Liver (tissue), 9 donors: ENCODE results near the gene OMA1. TPM values are rescaled to one million over a fixed set of nuclear protein-coding genes. Genes with fewer than 3 reads are reported as not detected.

Experiments
- DNase-seq: peaks from one replicate; pipeline ENCODE4 v3.0.0-alpha.2; 2017; ENCODE audit warnings: low spot score
- H3K27ac ChIP-seq, 2 donors: one replicate each; pipeline ENCODE4 v1.7.0; 2013; ENCODE audit warnings: inconsistent platforms in 2 of 2, low read length in 2 of 2, control low read depth in 1 of 2, low read depth in 1 of 2, mild to moderate bottlenecking in 1 of 2
- H3K27me3 ChIP-seq, 4 donors: one replicate each; pipeline versions ENCODE4 v1.6.1 to v1.7.0; 2013; ENCODE audit warnings: low read length in 3 of 4, inconsistent platforms in 1 of 4, mild to moderate bottlenecking in 1 of 4, moderate library complexity in 1 of 4; ENCODE audit not compliant: control insufficient read depth in 4 of 4, insufficient read depth in 4 of 4
- H3K36me3 ChIP-seq, 4 donors: one replicate each; pipeline versions ENCODE4 v1.6.1 to v1.7.0; 2013; ENCODE audit warnings: low read length in 3 of 4, mild to moderate bottlenecking in 3 of 4, low read depth in 1 of 4, moderate library complexity in 1 of 4; ENCODE audit not compliant: control insufficient read depth in 4 of 4, insufficient read depth in 3 of 4
- H3K4me1 ChIP-seq, 4 donors: one replicate each; pipeline versions ENCODE4 v1.6.1 to v1.7.0; 2013; ENCODE audit warnings: low read length in 3 of 4, mild to moderate bottlenecking in 3 of 4, moderate library complexity in 1 of 4; ENCODE audit not compliant: control insufficient read depth in 4 of 4, insufficient read depth in 4 of 4
- H3K4me3 ChIP-seq, 3 donors: one replicate each; pipeline versions ENCODE4 v1.6.1 to v1.7.0; 2013; ENCODE audit warnings: low read length in 3 of 3, control low read depth in 1 of 3, low read depth in 1 of 3, mild to moderate bottlenecking in 1 of 3
- H3K9ac ChIP-seq, 2 donors: one replicate each; pipeline ENCODE4 v1.7.0; 2013; ENCODE audit warnings: low read length in 2 of 2, mild to moderate bottlenecking in 2 of 2, moderate library complexity in 2 of 2, control low read depth in 1 of 2, low read depth in 1 of 2
- H3K9me3 ChIP-seq, 4 donors: one replicate each; pipeline versions ENCODE4 v1.6.1 to v1.7.0; 2013; ENCODE audit warnings: low read length in 3 of 4; ENCODE audit not compliant: control insufficient read depth in 4 of 4
- EGR1 ChIP-seq, 2 donors: IDR thresholded peaks; 2 replicates each; pipeline ENCODE4 v1.6.1; 2016 to 2018; ENCODE audit warnings: antibody characterized with exemption in 2 of 2, low read depth in 2 of 2
- FOXA1 ChIP-seq: IDR thresholded peaks from 2 replicates; pipeline ENCODE4 v1.6.1; 2016; ENCODE audit warnings: antibody characterized with exemption
- HNF4A ChIP-seq, 2 donors: conservative IDR thresholded peaks; 2 replicates each; pipeline ENCODE4 v1.6.1; 2016; ENCODE audit warnings: antibody characterized with exemption in 2 of 2, mild to moderate bottlenecking in 2 of 2
- HNF4G ChIP-seq: IDR thresholded peaks from 2 replicates; pipeline ENCODE4 v1.6.1; 2016; ENCODE audit warnings: antibody characterized with exemption
- JUND ChIP-seq, 2 donors: IDR thresholded peaks; 2 replicates each; pipeline ENCODE4 v1.6.1; 2016; ENCODE audit warnings: antibody characterized with exemption in 2 of 2
- NR2F2 ChIP-seq: IDR thresholded peaks from 2 replicates; pipeline ENCODE4 v1.6.1; 2016; ENCODE audit warnings: antibody characterized with exemption
- RAD21 ChIP-seq, 2 donors: IDR thresholded peaks; 2 replicates each; pipeline ENCODE4 v1.6.1; 2016; ENCODE audit warnings: antibody characterized with exemption in 2 of 2, mild to moderate bottlenecking in 2 of 2
- RXRA ChIP-seq, 2 donors: IDR thresholded peaks; 2 replicates each; pipeline ENCODE4 v1.6.1; 2017 to 2018; ENCODE audit warnings: antibody characterized with exemption in 2 of 2, mild to moderate bottlenecking in 1 of 2
- SP1 ChIP-seq: IDR thresholded peaks from 2 replicates; pipeline ENCODE4 v1.6.1; 2018; ENCODE audit warnings: antibody characterized with exemption, mild to moderate bottlenecking
- YY1 ChIP-seq: IDR thresholded peaks from 2 replicates; pipeline ENCODE4 v1.6.1; 2016; ENCODE audit warnings: antibody characterized with exemption, mild to moderate bottlenecking
- WGBS: extraction: QIAGEN DNeasy Blood & Tissue Kit; methylation state at CpG from one replicate; pipeline ENCODE4 v1.1.7; 2013; 5-methylcytosine and 5-hydroxymethylcytosine counted together
- polyA plus RNA-seq, 2 donors: library from polyadenylated mRNA; stranded (reverse) in 1 of 2; unstranded in 1 of 2; fragments of 200-250 nt in 1 of 2; fragments of >200 nt in 1 of 2; fragmentation: Nextera tagmentation in 1 of 2; extraction: Ambion mirVana in 1 of 2; gene quantifications; one replicate each; pipeline versions ENCODE4 v1.2.1 to v1.2.3, GENCODE V29; 2013 to 2015
- total RNA-seq, 2 donors: library from RNA; depleted of rRNA; stranded (reverse); fragments of >200 nt; gene quantifications; one replicate each; pipeline ENCODE4 v1.2.3, GENCODE V29; 2014
- TF ChIP-seq, protein P1 (sequence below): IDR thresholded peaks from 2 replicates; pipeline ENCODE4 v1.6.1; 2016; ENCODE audit warnings: antibody characterized with exemption
- TF ChIP-seq, protein P2 (sequence below): IDR thresholded peaks from 2 replicates; pipeline ENCODE4 v1.6.1; 2016; ENCODE audit warnings: antibody characterized with exemption
- TF ChIP-seq, protein P3 (sequence below): IDR thresholded peaks from 2 replicates; pipeline ENCODE4 v1.6.1; 2016; ENCODE audit warnings: antibody characterized with exemption, mild to moderate bottlenecking
- TF ChIP-seq, protein P4 (sequence below): IDR thresholded peaks from 2 replicates; pipeline ENCODE4 v1.6.1; 2016; ENCODE audit warnings: antibody characterized with exemption
- donor health status: healthy.
- donor health status: healthy.
- donor health status: healthy.
- donor health status: healthy.
- donor health status: healthy.

Gene OMA1
- total and polyA plus RNA-seq, 4 donors: 9.1 to 31.0 (median 16.1) TPM

DNA sequence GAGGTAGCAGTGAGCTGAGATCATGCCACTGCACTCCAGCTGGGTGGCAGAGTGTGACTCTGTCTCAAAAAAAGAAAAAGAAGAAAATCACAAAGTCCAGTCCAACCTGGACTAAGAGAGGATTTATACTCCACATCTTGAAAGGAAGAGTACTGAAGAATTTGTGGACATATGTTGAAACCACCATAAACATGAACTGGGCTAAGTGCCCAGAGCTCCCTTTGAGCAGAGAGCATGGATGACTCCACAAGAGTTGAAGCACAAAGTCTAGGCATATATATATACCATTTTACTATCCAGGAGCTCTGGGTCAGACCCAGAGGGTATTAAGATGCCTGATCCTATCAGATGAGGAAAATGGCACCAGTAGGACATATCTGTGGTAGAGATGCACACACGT, 86.6 kb downstream of the OMA1 start (continued):
- TF ChIP-seq, protein P1, sequence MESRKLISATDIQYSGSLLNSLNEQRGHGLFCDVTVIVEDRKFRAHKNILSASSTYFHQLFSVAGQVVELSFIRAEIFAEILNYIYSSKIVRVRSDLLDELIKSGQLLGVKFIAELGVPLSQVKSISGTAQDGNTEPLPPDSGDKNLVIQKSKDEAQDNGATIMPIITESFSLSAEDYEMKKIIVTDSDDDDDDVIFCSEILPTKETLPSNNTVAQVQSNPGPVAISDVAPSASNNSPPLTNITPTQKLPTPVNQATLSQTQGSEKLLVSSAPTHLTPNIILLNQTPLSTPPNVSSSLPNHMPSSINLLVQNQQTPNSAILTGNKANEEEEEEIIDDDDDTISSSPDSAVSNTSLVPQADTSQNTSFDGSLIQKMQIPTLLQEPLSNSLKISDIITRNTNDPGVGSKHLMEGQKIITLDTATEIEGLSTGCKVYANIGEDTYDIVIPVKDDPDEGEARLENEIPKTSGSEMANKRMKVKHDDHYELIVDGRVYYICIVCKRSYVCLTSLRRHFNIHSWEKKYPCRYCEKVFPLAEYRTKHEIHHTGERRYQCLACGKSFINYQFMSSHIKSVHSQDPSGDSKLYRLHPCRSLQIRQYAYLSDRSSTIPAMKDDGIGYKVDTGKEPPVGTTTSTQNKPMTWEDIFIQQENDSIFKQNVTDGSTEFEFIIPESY: no peak

DNA sequence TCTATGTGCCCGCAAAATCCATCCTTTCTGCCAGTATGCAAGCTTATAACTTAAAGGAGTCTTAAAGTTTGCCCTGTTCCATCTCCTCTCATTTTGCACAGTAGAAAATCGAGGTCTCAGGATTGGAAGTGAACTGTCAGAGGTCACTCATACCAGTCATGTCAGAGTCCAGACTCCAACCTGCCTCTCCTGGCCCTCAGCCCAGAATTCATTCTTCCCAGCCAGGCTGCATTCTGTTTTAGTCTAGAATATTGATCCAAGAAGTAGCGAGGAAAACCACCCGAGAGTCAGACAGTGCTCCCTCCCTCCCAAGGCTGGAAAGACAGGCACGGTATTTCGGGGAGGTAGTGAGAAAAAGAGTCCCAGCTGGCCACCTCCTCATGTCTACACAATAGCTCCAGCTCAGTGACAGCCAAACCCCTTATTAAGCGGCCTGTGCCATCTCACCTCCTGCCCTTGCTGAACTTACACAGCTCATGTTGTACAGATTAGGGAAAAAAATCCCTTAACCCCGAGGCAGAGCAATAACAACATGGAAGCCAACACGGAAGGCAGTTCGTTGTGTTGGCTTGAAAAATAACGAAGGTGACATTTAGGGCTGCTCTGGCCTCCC, 89.4 kb downstream of the OMA1 start:
- 45% methylated on average over 11 of the region's 11 CpGs for WGBS
- Histone ChIP-seq H3K36me3 (no peaks in the 10 kb centered on the region), H3K27me3 (no peaks in the 10 kb centered on the region), H3K27ac (peak overlapping the region in 1 of 2 donors; percentile 36), H3K9ac (no peak overlapping the region), H3K4me3 (no peak overlapping the region), H3K4me1 (peaks cover 0 to 25% (median 17%) of the 10 kb centered on the region in 4 donors), H3K9me3 (no peaks in the 10 kb centered on the region)
- TF ChIP-seq EGR1 (IDR thresholded peaks at IDR 0.05; ENCODE audit: low read depth in 2 of 2) (no peak), JUND (IDR thresholded peaks at IDR 0.05) (peak; percentile 54 to 72), FOXA1 (no peak), YY1 (peak; percentile 46), SP1 (peak; percentile 74), HNF4G (peak; percentile 77), RAD21 (IDR thresholded peaks at IDR 0.05) (peak; percentile 52 to 61), NR2F2 (no peak), RXRA (IDR thresholded peaks at IDR 0.05) (peak; percentile 80 to 85), HNF4A (conservative IDR thresholded peaks at IDR 0.05) (peak; percentile 93 to 94)
- TF ChIP-seq, protein P2, sequence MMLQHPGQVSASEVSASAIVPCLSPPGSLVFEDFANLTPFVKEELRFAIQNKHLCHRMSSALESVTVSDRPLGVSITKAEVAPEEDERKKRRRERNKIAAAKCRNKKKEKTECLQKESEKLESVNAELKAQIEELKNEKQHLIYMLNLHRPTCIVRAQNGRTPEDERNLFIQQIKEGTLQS: no peak
- TF ChIP-seq, protein P3, sequence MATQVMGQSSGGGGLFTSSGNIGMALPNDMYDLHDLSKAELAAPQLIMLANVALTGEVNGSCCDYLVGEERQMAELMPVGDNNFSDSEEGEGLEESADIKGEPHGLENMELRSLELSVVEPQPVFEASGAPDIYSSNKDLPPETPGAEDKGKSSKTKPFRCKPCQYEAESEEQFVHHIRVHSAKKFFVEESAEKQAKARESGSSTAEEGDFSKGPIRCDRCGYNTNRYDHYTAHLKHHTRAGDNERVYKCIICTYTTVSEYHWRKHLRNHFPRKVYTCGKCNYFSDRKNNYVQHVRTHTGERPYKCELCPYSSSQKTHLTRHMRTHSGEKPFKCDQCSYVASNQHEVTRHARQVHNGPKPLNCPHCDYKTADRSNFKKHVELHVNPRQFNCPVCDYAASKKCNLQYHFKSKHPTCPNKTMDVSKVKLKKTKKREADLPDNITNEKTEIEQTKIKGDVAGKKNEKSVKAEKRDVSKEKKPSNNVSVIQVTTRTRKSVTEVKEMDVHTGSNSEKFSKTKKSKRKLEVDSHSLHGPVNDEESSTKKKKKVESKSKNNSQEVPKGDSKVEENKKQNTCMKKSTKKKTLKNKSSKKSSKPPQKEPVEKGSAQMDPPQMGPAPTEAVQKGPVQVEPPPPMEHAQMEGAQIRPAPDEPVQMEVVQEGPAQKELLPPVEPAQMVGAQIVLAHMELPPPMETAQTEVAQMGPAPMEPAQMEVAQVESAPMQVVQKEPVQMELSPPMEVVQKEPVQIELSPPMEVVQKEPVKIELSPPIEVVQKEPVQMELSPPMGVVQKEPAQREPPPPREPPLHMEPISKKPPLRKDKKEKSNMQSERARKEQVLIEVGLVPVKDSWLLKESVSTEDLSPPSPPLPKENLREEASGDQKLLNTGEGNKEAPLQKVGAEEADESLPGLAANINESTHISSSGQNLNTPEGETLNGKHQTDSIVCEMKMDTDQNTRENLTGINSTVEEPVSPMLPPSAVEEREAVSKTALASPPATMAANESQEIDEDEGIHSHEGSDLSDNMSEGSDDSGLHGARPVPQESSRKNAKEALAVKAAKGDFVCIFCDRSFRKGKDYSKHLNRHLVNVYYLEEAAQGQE: no peak
- TF ChIP-seq, protein P4, sequence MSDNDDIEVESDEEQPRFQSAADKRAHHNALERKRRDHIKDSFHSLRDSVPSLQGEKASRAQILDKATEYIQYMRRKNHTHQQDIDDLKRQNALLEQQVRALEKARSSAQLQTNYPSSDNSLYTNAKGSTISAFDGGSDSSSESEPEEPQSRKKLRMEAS: peak; percentile 34
- peak; percentile 45 for DNase-seq

DNA sequence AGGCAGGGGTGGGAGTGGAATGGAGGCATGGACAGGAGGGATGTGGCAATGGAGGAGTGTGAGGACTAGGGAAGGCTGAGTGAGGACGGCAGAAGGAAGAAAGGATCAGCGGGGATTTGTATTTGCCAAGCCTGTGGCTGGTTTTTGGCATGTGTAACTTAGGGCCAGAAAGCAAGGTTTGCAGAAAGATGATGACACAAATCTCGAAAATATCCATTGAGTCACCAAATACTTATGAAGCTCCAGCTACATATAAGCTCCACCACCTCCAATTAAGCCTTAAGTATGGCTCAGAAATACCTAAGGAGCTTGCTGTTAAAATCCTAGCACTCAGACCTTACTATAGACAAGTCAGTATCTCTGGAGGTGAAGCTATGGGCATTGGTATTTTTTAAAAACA, 90.1 kb downstream of the OMA1 start:
- Histone ChIP-seq H3K4me3 (no peak overlapping the region), H3K9ac (no peak overlapping the region), H3K36me3 (no peaks in the 10 kb centered on the region), H3K27me3 (no peaks in the 10 kb centered on the region), H3K27ac (peak overlapping the region; percentile 13 to 65), H3K4me1 (peaks cover 0 to 26% (median 20%) of the 10 kb centered on the region in 4 donors), H3K9me3 (no peaks in the 10 kb centered on the region)
- 35% methylated on average over 3 of the region's 3 CpGs for WGBS
- DNase-seq: no peak
- TF ChIP-seq SP1: no peak
- no peak for TF ChIP-seq HNF4A (conservative IDR thresholded peaks at IDR 0.05)
